Endodermal cell (in vitro differentiated cells): ENCODE results near the gene PRAMEF7. TPM values are rescaled to one million over a fixed set of nuclear protein-coding genes. Genes with fewer than 3 reads are reported as not detected.
"Not testable (repeated sequence)": the region's sequence is repeated elsewhere in the genome, so short reads cannot be mapped to it uniquely, and the experiment has no call there.

ENCODE experiments used
- DNase-seq: peaks from one replicate; pipeline ENCODE4 v3.0.0-alpha.2; 2017
- H3K27ac ChIP-seq: 2 replicates; pipeline ENCODE4 v1.5.1; 2013; ENCODE audit warnings: mild to moderate bottlenecking, low read depth, low read length, moderate library complexity
- H3K27me3 ChIP-seq: 2 replicates; pipeline ENCODE4 v1.6.1; 2013; ENCODE audit warnings: mild to moderate bottlenecking, low read length, moderate library complexity; ENCODE audit not compliant: insufficient read depth, control insufficient read depth, poor library complexity, severe bottlenecking
- H3K36me3 ChIP-seq: 2 replicates; pipeline ENCODE4 v1.7.0; 2013; ENCODE audit warnings: mild to moderate bottlenecking, low read length, moderate library complexity; ENCODE audit not compliant: control insufficient read depth, insufficient read depth
- H3K4me1 ChIP-seq: one replicate; pipeline ENCODE4 v1.7.0; 2013; ENCODE audit warnings: low read length; ENCODE audit not compliant: control insufficient read depth, insufficient read depth
- H3K4me3 ChIP-seq: 2 replicates; pipeline ENCODE4 v1.5.1; 2013; ENCODE audit warnings: mild to moderate bottlenecking, low read length, moderate library complexity
- H3K9ac ChIP-seq: 2 replicates; pipeline ENCODE4 v1.6.1; 2013; ENCODE audit warnings: mild to moderate bottlenecking, low read length, moderate library complexity; ENCODE audit not compliant: poor library complexity, severe bottlenecking; ENCODE audit errors: extremely low read depth
- H3K9me3 ChIP-seq: 2 replicates; pipeline ENCODE4 v1.6.1; 2013; ENCODE audit warnings: mild to moderate bottlenecking, low read length, moderate library complexity; ENCODE audit not compliant: control insufficient read depth
- H3K27ac Mint-ChIP-seq: 2 replicates; pipeline ENCODE4 v1.8.0; 2020; ENCODE audit warnings: mixed read lengths
- H3K27me3 Mint-ChIP-seq: 2 replicates; pipeline ENCODE4 v1.8.0; 2021; ENCODE audit warnings: mild to moderate bottlenecking, mixed read lengths; ENCODE audit not compliant: insufficient read depth
- H3K36me3 Mint-ChIP-seq: 2 replicates; pipeline ENCODE4 v1.8.0; 2020; ENCODE audit warnings: low read depth, mixed read lengths
- H3K4me1 Mint-ChIP-seq: 2 replicates; pipeline ENCODE4 v1.8.0; 2020; ENCODE audit warnings: mixed read lengths
- H3K4me3 Mint-ChIP-seq: 2 replicates; pipeline ENCODE4 v1.8.0; 2020; ENCODE audit warnings: mild to moderate bottlenecking, moderate library complexity, mixed read lengths
- H3K9me3 Mint-ChIP-seq: 2 replicates; pipeline ENCODE4 v1.8.0; 2020; ENCODE audit warnings: mild to moderate bottlenecking, mixed read lengths
- WGBS, 2 experiments: methylation state at CpG; one replicate each; pipeline versions ENCODE4 v1.1.5 to v1.1.7; 2013; ENCODE audit warnings: missing lambda C conversion rate in 2 of 2, mixed read lengths in 1 of 2; ENCODE audit not compliant: insufficient coverage in 1 of 2, insufficient read length in 1 of 2; 5-methylcytosine and 5-hydroxymethylcytosine counted together
- long read RNA-seq, 4 experiments: library from polyadenylated mRNA in 2 of 4; library from RNA in 1 of 4; library from capped mRNA in 1 of 4; stranded (forward) in 3 of 4; unstranded in 1 of 4; transcript quantifications; one replicate each; pipeline ENCODE4 v2.0.0, GENCODE V29; 2020 to 2021; ENCODE audit warnings: inconsistent platforms in 1 of 4
- polyA plus RNA-seq, 2 experiments: library from polyadenylated mRNA; stranded (reverse); fragments of 50-300 nt; gene quantifications; one replicate each; pipeline ENCODE4 v1.2.3, GENCODE V29; 2013
- total RNA-seq, 2 donors: library from RNA; stranded (reverse); fragmentation: NEBNext Ultra II Directional in 1 of 2; extraction: Animal tissue kit (Norgen Biotek cat#: 25700) in 1 of 2; gene quantifications; 2 replicates in 1 of 2; 3 replicates in 1 of 2; pipeline ENCODE4 v1.2.1, GENCODE V29; 2021

PRAMEF7 gene
- not detected for total RNA-seq
- polyA plus RNA-seq (2013, experiment 1 of 2) = not detected
- polyA plus RNA-seq (2013, experiment 2 of 2) = not detected
- long read RNA-seq, experiment 1 = 0 reads
- long read RNA-seq, experiment 2 = 0 reads
- long read RNA-seq, experiment 3 = 0 reads
- long read RNA-seq, experiment 4 = 0 reads

GRCh38 chr1:12916310-12916709 is at the start of gene PRAMEF7:
TSS of gene PRAMEF7 (plus strand) at chr1:12916610. CDS start at chr1:12917693, 1,083 bp downstream.
- H3K9ac ChIP-seq, H3K27me3 ChIP-seq, H3K4me1 Mint-ChIP-seq, H3K9me3 ChIP-seq, H3K9me3 Mint-ChIP-seq, H3K4me3 Mint-ChIP-seq, H3K27me3 Mint-ChIP-seq, H3K4me1 ChIP-seq, H3K4me3 ChIP-seq, H3K36me3 ChIP-seq, H3K36me3 Mint-ChIP-seq, H3K27ac Mint-ChIP-seq, DNase-seq, H3K27ac ChIP-seq: not testable (repeated sequence)
- no CpG with 5 or more reads among the region's 1 CpG for WGBS, 2 experiments

- not testable (repeated sequence) for H3K4me3 Mint-ChIP-seq, H3K4me1 Mint-ChIP-seq, H3K27ac ChIP-seq, H3K36me3 Mint-ChIP-seq, H3K27me3 ChIP-seq, H3K9ac ChIP-seq, DNase-seq, H3K36me3 ChIP-seq, H3K27ac Mint-ChIP-seq, H3K4me1 ChIP-seq, H3K27me3 Mint-ChIP-seq, H3K4me3 ChIP-seq, H3K9me3 ChIP-seq
- WGBS, 2 experiments = 63% methylated on average over 3 of the region's 4 CpGs; no CpG with 5 or more reads in 1 of the 2 experiments
- H3K9me3 Mint-ChIP-seq = peaks cover 15% of the 10 kb centered on the region
Measured at GRCh38 chr1:12878453-12878852, 38.0 kb upstream of the PRAMEF7 start.

GRCh38 chr1:12886101-12886500 is 30.3 kb upstream of the PRAMEF7 start, which contains the start of gene PRAMEF4:
TSS of gene PRAMEF4 (minus strand) at chr1:12886201. CDS start at chr1:12883394, 2,807 bp downstream.
- DNase-seq, H3K4me3 Mint-ChIP-seq, H3K4me3 ChIP-seq, H3K27me3 Mint-ChIP-seq, H3K9me3 ChIP-seq, H3K9ac ChIP-seq, H3K4me1 ChIP-seq, H3K27ac ChIP-seq, H3K4me1 Mint-ChIP-seq, H3K27ac Mint-ChIP-seq, H3K36me3 Mint-ChIP-seq, H3K27me3 ChIP-seq, H3K36me3 ChIP-seq: not testable (repeated sequence)
- peaks cover 34% of the 10 kb centered on the region for H3K9me3 Mint-ChIP-seq
- 66 to 83% methylated on average over 1 to 2 of the region's 3 CpGs for WGBS, 2 experiments

GRCh38 chr1:12898170-12898569 is 18.2 kb upstream of the PRAMEF7 start, which contains the start of gene PRAMEF10:
TSS of gene PRAMEF10 (minus strand) at chr1:12898270. CDS start at chr1:12895847, 2,423 bp downstream.
- not testable (repeated sequence) for H3K9me3 Mint-ChIP-seq, H3K4me3 ChIP-seq, H3K36me3 ChIP-seq, H3K36me3 Mint-ChIP-seq, H3K9ac ChIP-seq, H3K9me3 ChIP-seq, DNase-seq, H3K27me3 Mint-ChIP-seq, H3K4me1 ChIP-seq, H3K27ac ChIP-seq, H3K27ac Mint-ChIP-seq, H3K4me3 Mint-ChIP-seq, H3K4me1 Mint-ChIP-seq, H3K27me3 ChIP-seq
- no CpG with 5 or more reads among the region's 1 CpG for WGBS, 2 experiments

- not testable (repeated sequence) for H3K36me3 Mint-ChIP-seq, H3K9me3 ChIP-seq, H3K4me3 Mint-ChIP-seq, H3K27ac Mint-ChIP-seq, H3K9ac ChIP-seq, H3K36me3 ChIP-seq, H3K27ac ChIP-seq, H3K27me3 Mint-ChIP-seq, H3K4me1 Mint-ChIP-seq, DNase-seq, H3K27me3 ChIP-seq, H3K4me3 ChIP-seq, H3K9me3 Mint-ChIP-seq, H3K4me1 ChIP-seq
Measured at GRCh38 chr1:12899186-12899585, 17.2 kb upstream of the PRAMEF7 start.

- not testable (repeated sequence) for H3K27me3 Mint-ChIP-seq, H3K4me3 Mint-ChIP-seq, H3K4me3 ChIP-seq, H3K27me3 ChIP-seq, H3K9ac ChIP-seq, H3K36me3 Mint-ChIP-seq, H3K4me1 Mint-ChIP-seq, H3K4me1 ChIP-seq, DNase-seq, H3K9me3 Mint-ChIP-seq, H3K9me3 ChIP-seq, H3K27ac Mint-ChIP-seq, H3K36me3 ChIP-seq, H3K27ac ChIP-seq
- WGBS, 2 experiments = no CpG with 5 or more reads among the region's 5 CpGs
Measured at GRCh38 chr1:12903793-12904572, 12.4 kb upstream of the PRAMEF7 start.

- H3K27ac ChIP-seq, H3K4me3 ChIP-seq, H3K27ac Mint-ChIP-seq, H3K4me1 Mint-ChIP-seq, H3K36me3 ChIP-seq, H3K4me3 Mint-ChIP-seq, H3K27me3 ChIP-seq, H3K9me3 Mint-ChIP-seq, H3K9me3 ChIP-seq, H3K9ac ChIP-seq, DNase-seq, H3K4me1 ChIP-seq, H3K36me3 Mint-ChIP-seq, H3K27me3 Mint-ChIP-seq: not testable (repeated sequence)
- 70% methylated on average over 2 of the region's 2 CpGs; no CpG with 5 or more reads in 1 of the 2 experiments for WGBS, 2 experiments
Measured at GRCh38 chr1:12921749-12922148, 5.3 kb downstream of the PRAMEF7 start.
